Endothelial cell of coronary artery (primary cell): ENCODE measurements around the gene SOWAHD. TPM values are rescaled to one million over a fixed set of nuclear protein-coding genes. Genes with fewer than 3 reads are reported as not detected.

Experiments used
- total RNA-seq: library from RNA; depleted of rRNA; stranded (reverse); fragments of >200 nt; gene quantifications from 2 replicates; pipeline ENCODE4 v1.2.3, GENCODE V29; 2014

The SOWAHD gene
- total RNA-seq, result not detected in 2 replicates

DNA sequence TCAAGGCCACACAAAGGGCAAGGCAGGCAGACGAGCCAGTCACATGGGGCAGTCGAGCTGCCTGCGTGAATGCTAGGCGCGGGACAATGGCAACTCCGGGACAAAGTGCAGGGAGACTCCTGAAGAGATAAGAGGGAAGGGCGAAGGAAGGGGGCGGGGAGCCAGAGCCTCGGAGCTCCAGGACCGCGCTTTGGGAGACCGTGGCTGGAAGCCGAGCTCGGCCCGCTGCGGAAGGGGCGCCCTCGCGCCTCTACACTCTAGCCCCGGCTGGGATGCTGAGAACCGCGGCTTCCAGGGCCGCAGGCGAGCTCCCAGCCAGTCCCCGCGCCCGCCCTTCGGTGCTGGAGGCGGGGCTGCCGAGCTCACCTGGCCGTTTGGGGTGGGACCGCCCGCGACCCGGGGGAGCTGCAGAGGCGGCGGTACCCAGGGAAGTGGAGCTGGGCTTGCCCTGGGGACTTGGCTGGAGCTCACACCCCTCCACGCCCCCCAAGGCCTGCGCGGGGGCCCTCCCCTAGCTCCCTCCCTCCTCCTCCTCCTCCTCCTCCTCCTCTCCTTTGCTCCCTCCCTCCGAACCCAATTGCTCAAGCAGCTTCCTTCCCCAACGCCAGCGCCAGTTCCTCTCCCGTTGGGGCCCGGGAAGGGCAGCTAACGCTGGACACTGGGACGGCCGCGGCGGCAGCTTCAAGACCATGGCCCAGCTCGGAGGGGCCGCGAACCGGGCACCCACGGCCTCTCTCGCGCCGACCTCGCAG lies at the start of gene SOWAHD:
Gene SOWAHD, plus strand, starts transcription at position 610 of the 752 bp plus-strand sequence. Its CDS starts 80 bp downstream, at position 690.

GRCh38 chrX:119791437-119792231 lies 33.2 kb downstream of the SOWAHD start, which contains the start of gene RPL39:
RPL39 (minus strand) TSS chrX:119791630; CDS start chrX:119791576, 54 bp downstream.

Other genes starting within 250 kb of the SOWAHD start
- 34.4 and 41.8 TPM in 2 replicates for gene STEEP1, start 193.2 kb upstream of the SOWAHD start, total RNA-seq
- 17.3 and 21.9 TPM in 2 replicates for gene UBE2A, start 184.0 kb upstream of the SOWAHD start, total RNA-seq
- gene NKRF, start 152.2 kb upstream of the SOWAHD start, total RNA-seq, result 4.7 and 6.3 TPM in 2 replicates
- gene SEPTIN6, start 65.4 kb upstream of the SOWAHD start, total RNA-seq, result 13.3 and 16.6 TPM in 2 replicates
- 2,501 and 2,643 TPM in 2 replicates for gene RPL39, start 33.0 kb downstream of the SOWAHD start, total RNA-seq
- 2.2 and 2.6 TPM in 2 replicates for gene UPF3B, start 94.4 kb downstream of the SOWAHD start, total RNA-seq
- gene RNF113A, start 113.1 kb downstream of the SOWAHD start, total RNA-seq, result 14.0 and 15.6 TPM in 2 replicates
- 131 and 165 TPM in 2 replicates for gene NDUFA1, start 113.2 kb downstream of the SOWAHD start, total RNA-seq
- not detected in 2 replicates for gene AKAP14, start 137.3 kb downstream of the SOWAHD start, total RNA-seq
- gene NKAP, start 185.2 kb downstream of the SOWAHD start, total RNA-seq, result 3.5 and 3.6 TPM in 2 replicates